Esophagus muscularis mucosa (tissue), 4 donors: ENCODE measurements around the gene NUBP2.

Source experiments
- CTCF ChIP-seq, 3 experiments: fragments of 200-600 bp in 2 of 3; fragments of 450-650 bp in 1 of 3; sonication (generic) in 2 of 3; IDR thresholded peaks; one replicate each; pipeline ENCODE4 v1.5.1; 2017 to 2019; ENCODE audit warnings: antibody characterized with exemption in 3 of 3, mild to moderate bottlenecking in 2 of 3, moderate library complexity in 1 of 3
- EP300 ChIP-seq: sonication (generic); formaldehyde crosslinking; IDR thresholded peaks from one replicate; pipeline ENCODE4 v1.6.1; 2017; ENCODE audit warnings: antibody characterized with exemption
- POLR2A ChIP-seq: fragments of 450-650 bp; IDR thresholded peaks from one replicate; pipeline ENCODE4 v1.6.1; 2017; ENCODE audit warnings: antibody characterized with exemption, moderate library complexity, mild to moderate bottlenecking, low read depth

GRCh38 chr16:1759511-1759910 is 23.2 kb upstream of the NUBP2 start:
- TF ChIP-seq CTCF (IDR thresholded peaks at IDR 0.05), result no peak
- no peak for TF ChIP-seq POLR2A
- no peak for TF ChIP-seq EP300
